ENCODE data around the gene TTLL10.

The TTLL10 gene

DNA sequence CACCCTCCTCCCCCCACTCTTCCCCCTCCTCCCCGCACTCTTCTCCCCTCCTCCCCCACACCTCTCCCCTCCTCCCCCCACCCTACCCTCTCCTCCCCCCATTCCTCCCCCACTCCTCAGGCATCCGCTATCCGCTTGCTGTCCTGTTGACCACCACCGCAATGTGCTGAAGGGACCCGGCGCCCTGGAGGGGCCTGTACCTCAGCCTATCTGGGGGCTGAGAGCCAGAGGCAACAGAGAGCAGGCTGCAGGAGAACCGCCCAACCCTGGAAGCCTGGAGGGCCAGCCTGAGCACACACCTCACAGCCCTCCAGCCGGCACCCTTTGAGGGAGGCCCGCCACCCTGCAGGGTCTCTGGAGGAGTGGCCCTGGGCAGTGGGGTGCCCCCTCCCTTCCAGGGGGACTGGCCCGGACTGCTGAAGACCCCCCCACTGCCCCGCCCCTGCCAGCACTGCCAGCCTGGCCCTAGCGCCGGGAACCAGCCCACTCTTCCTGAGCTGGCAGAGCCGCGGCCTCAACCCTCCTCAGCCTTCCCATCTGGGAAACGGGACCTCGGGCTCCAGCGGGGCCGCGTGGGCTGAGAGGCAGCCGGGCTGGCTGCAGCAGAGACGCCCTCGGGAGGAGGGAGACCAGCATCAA is 71.6 kb downstream of the TTLL10 start:
- H3K27ac ChIP-seq: no peak overlapping the region
- TF ChIP-seq, protein P1, sequence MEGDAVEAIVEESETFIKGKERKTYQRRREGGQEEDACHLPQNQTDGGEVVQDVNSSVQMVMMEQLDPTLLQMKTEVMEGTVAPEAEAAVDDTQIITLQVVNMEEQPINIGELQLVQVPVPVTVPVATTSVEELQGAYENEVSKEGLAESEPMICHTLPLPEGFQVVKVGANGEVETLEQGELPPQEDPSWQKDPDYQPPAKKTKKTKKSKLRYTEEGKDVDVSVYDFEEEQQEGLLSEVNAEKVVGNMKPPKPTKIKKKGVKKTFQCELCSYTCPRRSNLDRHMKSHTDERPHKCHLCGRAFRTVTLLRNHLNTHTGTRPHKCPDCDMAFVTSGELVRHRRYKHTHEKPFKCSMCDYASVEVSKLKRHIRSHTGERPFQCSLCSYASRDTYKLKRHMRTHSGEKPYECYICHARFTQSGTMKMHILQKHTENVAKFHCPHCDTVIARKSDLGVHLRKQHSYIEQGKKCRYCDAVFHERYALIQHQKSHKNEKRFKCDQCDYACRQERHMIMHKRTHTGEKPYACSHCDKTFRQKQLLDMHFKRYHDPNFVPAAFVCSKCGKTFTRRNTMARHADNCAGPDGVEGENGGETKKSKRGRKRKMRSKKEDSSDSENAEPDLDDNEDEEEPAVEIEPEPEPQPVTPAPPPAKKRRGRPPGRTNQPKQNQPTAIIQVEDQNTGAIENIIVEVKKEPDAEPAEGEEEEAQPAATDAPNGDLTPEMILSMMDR (IDR thresholded peaks at IDR 0.05): no peak
- no peak for DNase-seq (ENCODE audit: low spot score)
- H3K4me3 ChIP-seq: no peak overlapping the region

DNA sequence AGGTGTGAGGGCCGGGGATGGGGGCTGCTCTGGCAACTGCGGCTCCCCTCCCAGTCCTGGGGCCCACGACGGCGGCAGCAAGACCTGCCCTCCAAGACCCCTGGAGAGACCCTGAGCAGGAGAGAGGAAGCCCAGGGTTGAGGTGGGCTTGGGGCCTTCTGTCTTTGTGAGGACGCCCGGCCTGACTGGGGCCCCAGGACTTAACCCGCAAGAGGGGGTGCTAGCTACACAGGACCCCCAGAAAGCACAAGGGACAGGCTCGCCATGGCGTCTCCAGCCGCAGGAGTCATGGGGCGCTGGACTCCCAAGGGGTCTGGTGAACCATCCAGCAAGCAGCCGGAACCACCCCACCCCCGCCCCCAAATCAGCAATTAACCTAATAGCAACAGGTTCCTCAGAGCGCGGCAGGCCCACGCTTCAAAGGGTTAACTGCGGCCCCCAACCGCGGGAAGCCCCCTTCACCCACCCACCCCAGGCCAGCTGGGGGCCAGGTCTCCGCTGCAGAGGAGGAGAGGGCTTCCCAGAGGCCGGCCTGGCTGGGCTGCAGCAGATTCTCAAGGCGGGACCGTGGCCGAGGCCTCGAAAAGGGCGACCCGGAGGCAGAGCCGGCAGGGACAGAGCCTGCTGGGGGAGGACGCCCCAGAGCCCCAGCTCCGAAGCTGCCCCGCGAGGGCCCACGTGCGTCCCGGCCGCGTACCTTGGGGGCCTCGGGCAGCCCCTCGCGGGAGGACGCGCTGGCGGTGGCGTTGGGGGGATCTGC is 72.3 kb downstream of the TTLL10 start:
- TF ChIP-seq, protein P1 (IDR thresholded peaks at IDR 0.05): no peak
- DNase-seq (ENCODE audit: low spot score): no peak
- H3K27ac ChIP-seq: no peak overlapping the region
- H3K4me3 ChIP-seq: peak overlapping the region; percentile 34

DNA sequence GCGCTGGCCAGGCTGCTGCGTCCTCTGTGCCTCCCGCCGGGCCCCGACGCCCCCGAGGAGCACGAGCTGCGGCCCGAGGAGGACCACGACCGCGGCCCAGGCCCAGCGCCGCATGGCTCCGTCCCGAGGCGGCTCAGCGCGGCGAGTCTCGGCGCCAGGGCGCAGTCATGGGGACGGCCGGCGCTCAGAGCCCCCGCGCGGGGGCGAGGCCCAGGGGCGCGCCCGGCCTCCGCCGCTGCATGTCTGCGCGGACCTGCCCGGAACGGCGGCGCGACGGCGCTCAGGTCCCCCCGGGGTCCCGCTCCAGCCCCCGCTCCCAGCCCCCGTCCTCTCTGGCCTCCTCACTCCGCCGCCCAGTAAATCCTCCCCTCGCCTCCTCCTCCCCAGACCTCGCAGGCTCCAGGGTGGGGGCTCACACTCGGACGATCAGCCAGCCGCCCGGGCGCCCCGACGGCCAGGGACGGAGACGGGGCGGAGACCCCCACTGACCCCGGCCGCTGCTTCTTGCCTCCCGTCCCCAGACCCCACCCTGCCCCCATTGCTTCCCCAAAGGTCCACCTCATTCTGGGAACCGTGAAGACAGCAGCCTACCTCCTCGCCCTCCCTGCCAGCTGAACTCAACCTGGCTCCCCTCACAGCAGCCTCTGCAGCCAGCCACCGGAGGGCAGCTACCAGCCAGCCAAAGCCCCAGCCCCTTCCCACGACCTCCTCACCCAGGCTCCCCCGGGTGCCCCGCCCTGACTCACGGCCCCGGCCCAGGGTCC is 73.1 kb downstream of the TTLL10 start, which contains the start of gene C1QTNF12:
Gene C1QTNF12, minus strand, starts transcription at position 146 of the 764 bp plus-strand sequence. Its CDS starts 32 bp downstream, at position 114.
- DNase-seq (ENCODE audit: low spot score): no peak
- no peak within 1 kb of the TSS for H3K27ac ChIP-seq
- TF ChIP-seq, protein P1 (IDR thresholded peaks at IDR 0.05): no peak
- H3K4me3 ChIP-seq: peak within 1 kb of the TSS; percentile 34

DNA sequence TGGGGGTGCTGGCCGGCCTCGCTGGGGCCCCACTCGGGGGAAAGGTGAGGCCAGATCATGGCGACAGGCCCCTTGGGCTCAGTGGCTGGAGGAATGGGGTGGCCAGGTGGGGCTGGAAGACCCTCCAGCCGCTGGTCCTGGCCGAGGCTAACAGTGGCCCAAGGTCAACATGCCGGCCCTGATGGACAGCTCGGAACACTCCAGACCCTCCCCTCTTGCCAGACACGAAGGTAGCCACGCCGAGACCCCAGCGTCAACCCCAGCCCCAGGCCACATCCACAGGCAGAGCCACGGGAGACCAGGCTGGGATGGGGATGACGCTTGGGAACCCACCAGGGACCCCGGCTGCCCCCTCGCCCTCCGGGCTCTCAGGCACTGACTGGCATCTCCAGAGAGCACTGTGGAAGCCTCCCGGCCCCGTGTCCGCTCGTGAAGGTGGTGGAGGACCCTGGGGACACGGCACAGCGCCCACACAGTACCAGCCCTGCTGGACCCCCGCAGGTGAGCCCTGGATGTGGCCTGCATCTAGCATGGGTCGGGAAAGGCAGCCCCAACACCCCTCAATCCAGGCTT is 73.7 kb downstream of the TTLL10 start:
- Histone ChIP-seq H3K27ac (no peak overlapping the region), H3K4me3 (no peak overlapping the region)
- no peak for DNase-seq (ENCODE audit: low spot score)
- TF ChIP-seq, protein P1 (IDR thresholded peaks at IDR 0.05): no peak
